ENCODE results near the gene LUM. TPM values are rescaled to one million over a fixed set of nuclear protein-coding genes. Genes with fewer than 3 reads are reported as not detected.

LUM gene
- total RNA-seq, 2 donors from 2014 or later: 130 to 196 TPM

DNA sequence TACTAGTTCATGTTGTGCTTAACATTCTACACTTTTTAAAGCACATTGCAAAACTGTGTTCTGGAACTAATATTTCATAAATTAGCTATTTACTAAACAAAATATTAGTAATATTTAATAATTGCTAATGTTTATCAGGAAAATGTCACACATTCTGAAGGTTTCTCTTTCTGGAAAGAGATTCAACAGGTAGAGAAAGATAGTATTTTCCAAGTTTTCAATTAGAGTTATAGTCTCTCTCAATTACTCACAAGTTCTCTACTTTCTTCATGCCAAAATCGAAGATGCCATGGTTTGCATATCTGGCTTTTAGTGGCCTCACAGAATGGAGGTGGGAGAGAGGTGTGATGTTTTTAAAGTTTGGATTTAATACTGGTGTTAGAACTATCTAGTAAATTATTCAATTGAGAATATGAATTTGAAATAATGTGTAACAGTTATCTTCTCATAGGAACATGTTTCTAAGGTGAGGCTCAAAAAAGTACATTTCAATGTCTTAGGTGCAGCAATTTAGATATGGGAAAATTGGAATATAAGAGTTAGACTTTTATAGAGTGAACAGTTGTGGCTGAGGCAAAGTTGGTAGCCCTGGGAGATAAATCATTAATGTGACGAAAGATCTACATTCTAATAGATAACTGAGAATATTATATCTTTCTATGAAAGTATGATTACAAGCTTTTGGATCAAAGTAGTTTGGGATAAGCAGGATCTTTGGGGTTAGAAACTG lies 1.5 kb downstream of the LUM start:
- no peak for TF ChIP-seq CTCF (IDR thresholded peaks at IDR 0.05)
- peak overlapping the region; percentile 41 to 58 for H3K27ac ChIP-seq

DNA sequence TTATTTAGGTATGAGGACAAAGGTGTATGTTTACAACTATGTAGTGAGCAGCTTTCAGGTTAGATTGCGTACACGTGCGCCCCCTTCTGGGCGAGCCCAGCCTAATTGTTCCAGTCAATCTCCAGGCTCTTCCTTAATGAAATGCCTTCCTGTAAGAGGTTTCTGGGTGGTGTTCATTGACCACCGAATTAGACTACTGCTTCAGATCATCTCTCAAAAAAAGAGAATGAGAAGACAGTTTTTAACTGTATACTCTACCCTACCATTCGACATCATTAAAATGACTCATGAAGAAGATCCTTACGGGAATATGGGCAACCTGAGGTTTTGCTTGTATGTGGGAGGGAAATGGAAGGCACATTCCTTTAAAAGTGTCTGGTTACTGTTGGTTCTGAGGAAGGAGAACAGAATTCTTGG lies 2.1 kb downstream of the LUM start:
- Histone ChIP-seq H3K4me1 (no peaks in the 10 kb centered on the region), H3K4me3 (peak overlapping the region in 1 of 2 donors; percentile 40), H3K9me3 (no peaks in the 10 kb centered on the region), H3K36me3 (no peaks in the 10 kb centered on the region), H3K27me3 (no peaks in the 10 kb centered on the region), H3K27ac (peak overlapping the region; percentile 41 to 58)
- DNase-seq (ENCODE audit: low spot score): peak; percentile 88
- peak; percentile 22 to 70 for TF ChIP-seq CTCF (IDR thresholded peaks at IDR 0.05)

More for the DNA sequence above, 1.5 kb downstream of the LUM start:
- no peaks in the 10 kb centered on the region for H3K9me3 ChIP-seq
- no peak for DNase-seq (ENCODE audit: low spot score)
- H3K27me3 ChIP-seq: no peaks in the 10 kb centered on the region
- H3K4me3 ChIP-seq: peak overlapping the region; percentile 18 to 40
- no peaks in the 10 kb centered on the region for H3K4me1 ChIP-seq
- no peaks in the 10 kb centered on the region for H3K36me3 ChIP-seq

- TF ChIP-seq CTCF (IDR thresholded peaks at IDR 0.05): no peak
- Histone ChIP-seq H3K9me3 (no peaks in the 10 kb centered on the region), H3K4me1 (no peaks in the 10 kb centered on the region), H3K36me3 (no peaks in the 10 kb centered on the region), H3K4me3 (peak overlapping the region in 1 of 2 donors; percentile 21), H3K27ac (peak overlapping the region; percentile 50 to 58), H3K27me3 (no peaks in the 10 kb centered on the region)
- DNase-seq (ENCODE audit: low spot score): no peak
These were observed 3.0 kb downstream of the LUM start for GRCh38 chr12:91108196-91108755.

DNA sequence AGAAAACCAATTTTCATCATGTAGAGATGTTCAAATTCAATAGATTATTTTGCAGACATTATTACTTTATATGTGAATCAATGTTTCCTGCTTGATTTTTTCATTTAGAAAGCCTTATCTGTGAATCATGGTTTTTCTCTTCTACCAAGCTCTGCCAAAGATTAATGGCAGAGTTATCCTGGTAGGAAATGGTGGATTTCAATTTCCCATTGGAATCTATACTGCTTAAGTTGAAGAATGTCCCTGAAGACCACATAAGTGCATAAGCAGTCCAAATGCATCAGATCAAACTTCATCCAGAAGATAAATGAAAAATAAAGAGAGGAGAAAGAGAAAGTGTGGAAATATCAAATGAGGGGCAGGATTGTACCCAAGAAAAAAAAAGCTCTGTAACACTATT lies 5.0 kb downstream of the LUM start:
- no peaks in the 10 kb centered on the region for H3K9me3 ChIP-seq
- DNase-seq (ENCODE audit: low spot score): no peak
- TF ChIP-seq CTCF (IDR thresholded peaks at IDR 0.05): no peak
- H3K27ac ChIP-seq: peak overlapping the region; percentile 5 to 58
- H3K27me3 ChIP-seq: no peaks in the 10 kb centered on the region
- H3K4me3 ChIP-seq: no peak overlapping the region
- H3K4me1 ChIP-seq: no peaks in the 10 kb centered on the region
- no peaks in the 10 kb centered on the region for H3K36me3 ChIP-seq

DNA sequence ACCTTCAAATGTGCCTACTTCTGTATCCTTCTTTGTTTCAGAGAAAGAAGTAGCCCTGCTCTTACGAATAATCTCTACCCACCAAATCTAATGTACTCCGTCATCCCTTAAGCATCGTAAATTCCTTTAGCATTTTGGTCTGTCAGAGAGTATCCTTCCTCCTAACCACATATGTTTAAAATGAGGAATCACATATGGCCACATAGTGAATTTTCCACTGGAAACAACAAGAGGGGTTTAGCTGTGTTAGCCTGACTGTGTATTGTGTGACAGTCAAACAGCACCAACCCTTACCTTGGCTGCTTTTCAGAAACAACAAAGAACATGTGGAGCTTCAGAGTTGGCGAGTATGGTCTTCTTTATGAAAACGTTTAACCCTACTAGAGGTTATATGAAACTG lies 5.5 kb downstream of the LUM start:
- Histone ChIP-seq H3K4me1 (no peaks in the 10 kb centered on the region), H3K9me3 (no peaks in the 10 kb centered on the region), H3K36me3 (no peaks in the 10 kb centered on the region), H3K27ac (peak overlapping the region; percentile 19 to 58), H3K27me3 (no peaks in the 10 kb centered on the region), H3K4me3 (no peak overlapping the region)
- no peak for DNase-seq (ENCODE audit: low spot score)
- TF ChIP-seq CTCF (IDR thresholded peaks at IDR 0.05): no peak

Data from right atrium auricular region (tissue), 2 donors.